ENCODE data around the gene SPEG. TPM values are rescaled to one million over a fixed set of nuclear protein-coding genes. Genes with fewer than 3 reads are reported as not detected.

Gene SPEG
- 11.8 and 17.4 TPM in 2 replicates for total RNA-seq

DNA sequence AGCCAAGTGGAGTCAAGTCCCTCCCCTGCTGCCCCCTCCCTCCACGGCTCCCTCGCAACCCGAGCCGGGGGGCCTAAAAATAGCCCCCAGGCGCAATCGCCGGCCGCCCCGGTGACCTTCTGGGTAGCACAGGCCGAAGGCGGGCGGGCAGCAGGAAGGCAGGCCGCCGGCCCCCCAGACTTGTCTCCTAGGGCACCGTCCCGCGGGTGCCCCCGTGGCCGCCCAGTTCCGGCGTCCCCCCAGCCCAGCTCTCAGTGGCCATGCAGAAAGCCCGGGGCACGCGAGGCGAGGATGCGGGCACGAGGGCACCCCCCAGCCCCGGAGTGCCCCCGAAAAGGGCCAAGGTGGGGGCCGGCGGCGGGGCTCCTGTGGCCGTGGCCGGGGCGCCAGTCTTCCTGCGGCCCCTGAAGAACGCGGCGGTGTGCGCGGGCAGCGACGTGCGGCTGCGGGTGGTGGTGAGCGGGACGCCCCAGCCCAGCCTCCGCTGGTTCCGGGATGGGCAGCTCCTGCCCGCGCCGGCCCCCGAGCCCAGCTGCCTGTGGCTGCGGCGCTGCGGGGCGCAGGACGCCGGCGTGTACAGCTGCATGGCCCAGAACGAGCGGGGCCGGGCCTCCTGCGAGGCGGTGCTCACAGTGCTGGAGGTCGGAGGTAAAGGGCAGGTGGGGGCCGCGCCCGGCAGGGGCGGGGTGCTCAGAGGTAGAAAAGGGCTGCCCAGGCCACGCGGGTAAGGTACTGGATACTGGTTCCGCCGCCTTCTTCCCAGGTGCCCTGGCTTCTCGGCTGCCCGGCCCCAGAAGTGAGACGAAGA is at the start of gene SPEG:
Gene SPEG, plus strand, starts transcription at position 126 of the 808 bp plus-strand sequence. Its CDS starts 135 bp downstream, at position 261.

DNA sequence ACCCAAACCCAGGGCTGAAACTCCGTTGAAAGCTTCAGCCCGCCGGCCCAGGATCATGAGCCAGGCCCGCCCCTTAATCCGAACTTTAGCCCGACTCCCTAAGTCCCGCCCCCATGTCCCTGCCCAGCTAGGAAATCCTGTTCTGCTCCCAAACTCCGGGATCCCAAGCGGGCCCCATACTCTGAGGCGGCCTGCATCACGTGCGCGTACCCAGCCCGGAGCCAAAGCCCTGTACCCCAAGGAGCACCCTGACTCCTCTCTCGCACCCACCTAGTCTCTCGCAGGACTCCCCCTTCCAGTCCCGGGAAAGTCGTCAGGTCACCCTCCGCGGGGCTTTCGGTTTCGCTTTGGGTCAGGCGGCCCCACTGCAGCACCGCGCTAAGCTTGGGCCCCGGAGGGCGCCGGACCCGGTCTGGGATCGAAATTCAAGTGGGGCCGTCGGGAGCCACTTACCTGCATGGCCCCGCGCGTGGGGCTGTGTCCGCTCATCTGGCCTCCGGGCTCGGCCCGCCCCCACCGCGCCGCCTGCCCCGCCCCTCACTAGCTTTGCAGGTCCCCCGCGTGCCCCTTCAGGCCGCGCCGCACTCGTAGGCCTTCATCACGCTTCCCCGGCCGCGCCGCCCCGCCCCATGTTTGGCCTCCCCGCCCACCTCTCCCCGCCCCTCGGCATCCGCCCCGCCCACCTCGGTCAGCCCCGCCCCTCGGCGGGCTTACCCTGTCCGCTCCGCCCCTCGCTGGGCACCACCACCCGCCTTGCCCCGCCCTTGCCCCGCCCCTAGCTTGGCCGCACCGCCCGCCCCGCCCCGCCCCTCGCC is 47.1 kb upstream of the SPEG start, which contains the start of gene DNPEP:
Gene DNPEP, minus strand, starts transcription at position 607 of the 815 bp plus-strand sequence. Its CDS starts 118 bp downstream, at position 489.

DNA sequence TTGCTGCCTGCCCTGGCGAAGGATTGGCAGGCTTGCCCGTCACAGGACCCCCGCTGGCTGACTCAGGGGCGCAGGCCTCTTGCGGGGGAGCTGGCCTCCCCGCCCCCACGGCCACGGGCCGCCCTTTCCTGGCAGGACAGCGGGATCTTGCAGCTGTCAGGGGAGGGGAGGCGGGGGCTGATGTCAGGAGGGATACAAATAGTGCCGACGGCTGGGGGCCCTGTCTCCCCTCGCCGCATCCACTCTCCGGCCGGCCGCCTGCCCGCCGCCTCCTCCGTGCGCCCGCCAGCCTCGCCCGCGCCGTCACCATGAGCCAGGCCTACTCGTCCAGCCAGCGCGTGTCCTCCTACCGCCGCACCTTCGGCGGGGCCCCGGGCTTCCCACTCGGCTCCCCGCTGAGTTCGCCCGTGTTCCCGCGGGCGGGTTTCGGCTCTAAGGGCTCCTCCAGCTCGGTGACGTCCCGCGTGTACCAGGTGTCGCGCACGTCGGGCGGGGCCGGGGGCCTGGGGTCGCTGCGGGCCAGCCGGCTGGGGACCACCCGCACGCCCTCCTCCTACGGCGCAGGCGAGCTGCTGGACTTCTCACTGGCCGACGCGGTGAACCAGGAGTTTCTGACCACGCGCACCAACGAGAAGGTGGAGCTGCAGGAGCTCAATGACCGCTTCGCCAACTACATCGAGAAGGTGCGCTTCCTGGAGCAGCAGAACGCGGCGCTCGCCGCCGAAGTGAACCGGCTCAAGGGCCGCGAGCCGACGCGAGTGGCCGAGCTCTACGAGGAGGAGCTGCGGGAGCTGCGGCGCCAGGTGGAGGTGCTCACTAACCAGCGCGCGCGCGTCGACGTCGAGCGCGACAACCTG is 16.3 kb upstream of the SPEG start, which contains the start of gene DES:
Gene DES, plus strand, starts transcription at position 223 of the 857 bp plus-strand sequence. Its CDS starts 86 bp downstream, at position 309.

DNA sequence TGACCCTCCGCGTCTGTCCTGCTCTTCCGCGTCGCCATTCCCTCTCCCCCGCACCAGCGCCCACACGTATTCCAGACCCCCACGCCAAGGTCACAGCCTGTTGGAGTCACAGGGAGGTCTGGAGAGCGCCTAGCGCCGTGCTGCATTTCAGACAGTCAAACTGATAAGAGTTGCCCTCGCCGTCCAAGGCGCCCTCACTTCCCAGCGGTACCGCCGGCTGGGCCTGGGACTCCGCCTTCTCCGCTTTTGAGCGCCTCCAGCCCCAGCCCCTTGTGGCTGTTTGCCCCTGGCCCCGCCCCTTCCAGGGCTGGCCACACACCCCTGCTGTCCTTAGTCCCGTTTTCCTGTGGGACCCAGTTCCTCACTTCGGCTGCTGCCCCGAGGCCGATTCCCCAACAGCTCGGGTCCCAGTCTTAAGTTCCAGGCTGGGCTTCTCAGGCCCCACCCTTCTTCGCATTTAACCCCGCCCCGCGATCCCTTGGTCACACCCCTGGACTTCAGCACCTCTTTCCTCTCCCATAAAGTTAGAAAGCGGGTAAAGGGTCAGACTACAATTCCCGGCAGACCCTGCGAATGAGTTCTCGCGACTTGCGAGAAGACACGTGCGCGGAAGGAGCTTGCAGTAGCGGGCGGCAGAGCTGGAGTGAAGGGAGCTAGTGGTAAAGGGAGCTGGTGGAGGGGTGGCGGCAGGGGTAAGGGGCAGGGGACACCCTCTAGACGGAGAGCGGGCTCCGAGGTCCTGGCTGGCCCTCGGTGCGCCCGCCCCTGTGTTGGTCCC is 63.8 kb downstream of the SPEG start, which contains the start of gene GMPPA:
Gene GMPPA, plus strand, starts transcription at position 612 of the 778 bp plus-strand sequence. CDS start 1,085 bp downstream, outside the sequence.

DNA sequence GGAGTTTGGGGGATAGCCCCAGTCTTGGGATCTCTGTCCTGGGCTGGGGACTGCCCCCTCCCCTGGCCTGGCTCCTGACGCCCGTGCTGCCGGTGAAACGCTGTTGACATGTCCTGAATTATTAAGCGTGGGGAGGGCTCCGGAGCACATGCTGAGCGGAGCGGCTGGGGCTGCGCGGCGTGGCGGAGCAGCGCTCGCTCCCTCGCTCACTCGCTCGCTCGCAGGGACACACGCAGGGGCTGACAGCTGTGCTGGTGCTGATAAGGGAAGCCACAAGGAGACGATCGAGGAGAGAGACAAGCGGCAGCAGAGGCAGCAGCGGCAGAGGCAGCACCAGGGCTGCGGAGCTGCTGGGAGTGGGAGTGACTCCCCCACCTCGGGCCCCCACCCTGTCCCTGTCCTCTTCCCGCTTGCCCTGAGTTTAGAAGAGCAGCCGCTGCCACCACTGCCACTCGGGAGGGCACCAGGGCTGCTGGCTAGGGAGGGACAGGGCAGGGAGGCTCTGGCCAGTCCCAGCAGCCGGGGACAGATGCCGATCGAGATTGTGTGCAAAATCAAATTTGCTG is 79.6 kb downstream of the SPEG start, which contains the start of gene ASIC4:
Gene ASIC4, plus strand, starts transcription at position 287 of the 566 bp plus-strand sequence. Its CDS starts 243 bp downstream, at position 530.

DNA sequence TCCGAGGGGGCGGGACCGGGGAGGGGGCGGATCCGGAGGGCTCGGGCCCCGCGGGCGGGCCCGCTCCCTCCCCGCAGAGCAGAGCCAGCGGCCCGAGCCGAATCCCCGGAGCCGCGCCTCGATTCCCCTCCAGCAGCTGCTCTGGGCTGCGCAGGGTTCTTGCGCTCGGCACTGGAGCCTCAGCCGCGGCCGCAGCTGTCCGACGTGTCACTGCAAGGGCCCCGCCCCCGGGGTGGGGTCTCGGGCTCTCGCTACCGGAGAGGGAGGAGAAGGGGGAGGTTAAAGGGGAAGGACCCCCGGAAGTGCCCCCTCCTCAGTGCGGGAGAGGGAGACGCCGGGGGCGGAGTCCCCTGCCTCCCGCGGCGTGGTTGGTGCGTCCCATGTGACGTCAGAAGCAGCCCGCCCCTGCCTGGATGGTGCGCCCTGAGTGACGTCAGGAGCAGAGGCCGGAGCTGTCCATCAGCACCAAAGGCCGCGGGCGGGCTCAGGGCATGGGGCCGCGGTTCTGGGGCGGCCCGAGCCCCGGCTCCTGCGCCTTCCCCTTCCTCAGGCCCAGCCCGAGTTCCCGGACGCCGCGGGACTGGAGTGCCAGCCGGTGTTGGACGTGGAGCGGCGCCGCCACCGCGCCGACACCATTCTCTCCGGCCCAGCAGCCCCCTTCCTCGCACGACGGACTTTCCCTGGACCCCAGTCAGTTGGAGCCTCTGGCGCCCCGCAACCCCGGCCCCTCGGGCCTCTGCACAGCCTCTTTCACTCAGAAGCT is 109.1 kb downstream of the SPEG start, which contains the start of the genes CHPF and TMEM198:
Gene CHPF, minus strand, starts transcription at position 214 of the 763 bp plus-strand sequence. CDS start 271 bp downstream, outside the sequence.
Gene TMEM198, plus strand, starts transcription at position 433 of the 763 bp plus-strand sequence. CDS start 700 bp downstream, outside the sequence.

Other genes with a start within 250 kb of the SPEG start
- 30.3 and 42.7 TPM in 2 replicates for gene ZFAND2B, start 228.1 kb upstream of the SPEG start, total RNA-seq
- gene ABCB6, start 215.9 kb upstream of the SPEG start, total RNA-seq, result 12.7 and 13.1 TPM in 2 replicates
- 49.9 and 58.3 TPM in 2 replicates for gene ATG9A, start 205.2 kb upstream of the SPEG start, total RNA-seq
- 16.1 and 30.6 TPM in 2 replicates for gene ANKZF1, start 205.0 kb upstream of the SPEG start, total RNA-seq
- gene GLB1L, start 189.4 kb upstream of the SPEG start, total RNA-seq, result 25.1 and 25.5 TPM in 2 replicates
- gene STK16, start 189.4 kb upstream of the SPEG start, total RNA-seq, result 18.8 and 23.4 TPM in 2 replicates
- not detected in 2 replicates for gene TUBA4B, start 181.6 kb upstream of the SPEG start, total RNA-seq
- 11.3 and 19.0 TPM in 2 replicates for gene TUBA4A, start 180.9 kb upstream of the SPEG start, total RNA-seq
- gene DNAJB2, start 155.5 kb upstream of the SPEG start, total RNA-seq, result 30.0 and 37.2 TPM in 2 replicates
- gene PTPRN, start 125.4 kb upstream of the SPEG start, total RNA-seq, result 1.2 and 1.7 TPM in 2 replicates
- gene RESP18, start 102.1 kb upstream of the SPEG start, total RNA-seq, result not detected in 2 replicates
- 55.9 and 67.2 TPM in 2 replicates for gene DNPEP, start 46.9 kb upstream of the SPEG start, total RNA-seq
- 83.3 and 119 TPM in 2 replicates for gene DES, start 16.5 kb upstream of the SPEG start, total RNA-seq
- gene GMPPA, start 64.0 kb downstream of the SPEG start, total RNA-seq, result 88.4 and 110 TPM in 2 replicates
- gene ASIC4, start 79.6 kb downstream of the SPEG start, total RNA-seq, result not detected in 2 replicates
- gene CHPF, start 109.0 kb downstream of the SPEG start, total RNA-seq, result 297 and 310 TPM in 2 replicates
- 0.53 and 3.5 TPM in 2 replicates for gene TMEM198, start 109.2 kb downstream of the SPEG start, total RNA-seq
- gene OBSL1, start 136.7 kb downstream of the SPEG start, total RNA-seq, result 51.3 and 52.1 TPM in 2 replicates
- gene INHA, start 137.5 kb downstream of the SPEG start, total RNA-seq, result not detected in 2 replicates
- 13.0 and 14.4 TPM in 2 replicates for gene STK11IP, start 163.0 kb downstream of the SPEG start, total RNA-seq
- 5.5 and 5.7 TPM in 2 replicates for gene SLC4A3, start 192.8 kb downstream of the SPEG start, total RNA-seq